ENCODE data around the gene AATK. TPM values are rescaled to one million over a fixed set of nuclear protein-coding genes. Genes with fewer than 3 reads are reported as not detected.
"Not testable (repeated sequence)": the region's sequence is repeated elsewhere in the genome, so short reads cannot be mapped to it uniquely, and the experiment has no call there.

AATK gene
- total and polyA plus RNA-seq, 12 donors: 1.5 to 8.5 (median 6.2) TPM

GRCh38 chr17:81150377-81151077 is 15.5 kb downstream of the AATK start:
- H3K4me3 ChIP-seq: peak overlapping the region in 1 of 10 donors; percentile 31
- no peaks in the 10 kb centered on the region for H3K27me3 ChIP-seq
- intact Hi-C loops (cut with DNase I): loop anchor here in 1 of 10 donors (5.0 kb wide), 1 partner anchor 47 kb away; no protein-coding TSS in a partner anchor
- TF ChIP-seq, protein P1, sequence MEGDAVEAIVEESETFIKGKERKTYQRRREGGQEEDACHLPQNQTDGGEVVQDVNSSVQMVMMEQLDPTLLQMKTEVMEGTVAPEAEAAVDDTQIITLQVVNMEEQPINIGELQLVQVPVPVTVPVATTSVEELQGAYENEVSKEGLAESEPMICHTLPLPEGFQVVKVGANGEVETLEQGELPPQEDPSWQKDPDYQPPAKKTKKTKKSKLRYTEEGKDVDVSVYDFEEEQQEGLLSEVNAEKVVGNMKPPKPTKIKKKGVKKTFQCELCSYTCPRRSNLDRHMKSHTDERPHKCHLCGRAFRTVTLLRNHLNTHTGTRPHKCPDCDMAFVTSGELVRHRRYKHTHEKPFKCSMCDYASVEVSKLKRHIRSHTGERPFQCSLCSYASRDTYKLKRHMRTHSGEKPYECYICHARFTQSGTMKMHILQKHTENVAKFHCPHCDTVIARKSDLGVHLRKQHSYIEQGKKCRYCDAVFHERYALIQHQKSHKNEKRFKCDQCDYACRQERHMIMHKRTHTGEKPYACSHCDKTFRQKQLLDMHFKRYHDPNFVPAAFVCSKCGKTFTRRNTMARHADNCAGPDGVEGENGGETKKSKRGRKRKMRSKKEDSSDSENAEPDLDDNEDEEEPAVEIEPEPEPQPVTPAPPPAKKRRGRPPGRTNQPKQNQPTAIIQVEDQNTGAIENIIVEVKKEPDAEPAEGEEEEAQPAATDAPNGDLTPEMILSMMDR (IDR thresholded peaks at IDR 0.05): no peak
- H3K36me3 ChIP-seq: no peaks in the 10 kb centered on the region
- peak in 1 of 2 donors; percentile 47 for DNase-seq
- H3K4me1 ChIP-seq: peaks cover 0 to 41% (median 0%) of the 10 kb centered on the region in 9 donors
- peak in 3 of 8 donors; percentile 54 to 59 (median 58) for ATAC-seq
- H3K27ac ChIP-seq: peak overlapping the region in 2 of 10 donors; percentile 29 to 81
- no peaks in the 10 kb centered on the region for H3K9me3 ChIP-seq
- WGBS, 2 donors: 74 to 78% methylated on average over 14 of the region's 14 CpGs

DNA sequence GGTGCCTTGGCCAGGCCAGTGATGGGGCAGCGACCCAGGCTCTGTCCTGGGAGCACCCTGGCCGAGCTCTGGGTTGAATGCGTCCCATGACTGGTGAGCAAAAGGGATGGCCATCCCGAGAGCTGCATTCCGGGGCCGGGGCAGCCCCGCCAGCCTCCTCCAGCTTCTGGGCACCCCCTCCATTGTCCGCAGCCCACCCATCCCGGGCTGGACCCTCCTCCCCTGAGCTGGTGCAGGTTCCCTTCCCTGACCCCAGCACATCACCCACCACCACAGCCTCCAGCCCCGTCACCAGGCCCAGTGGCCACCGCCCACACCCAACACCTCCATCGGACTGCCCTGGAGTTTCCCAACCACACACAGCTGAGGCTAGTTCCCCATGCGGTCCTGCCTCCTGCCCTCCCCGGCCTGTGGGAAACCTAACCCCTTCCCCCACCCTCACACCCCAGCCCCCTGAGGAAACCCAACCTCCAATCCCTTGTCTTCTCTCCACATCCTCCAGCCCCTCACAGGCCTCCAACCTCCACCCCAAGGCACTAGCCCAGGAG is 17.0 kb downstream of the AATK start:
- ATAC-seq: peak in 3 of 8 donors; percentile 30 to 43 (median 32)
- no peaks in the 10 kb centered on the region for H3K9me3 ChIP-seq
- no peak overlapping the region for H3K4me3 ChIP-seq
- peaks cover 0 to 40% (median 0%) of the 10 kb centered on the region in 9 donors for H3K4me1 ChIP-seq
- intact Hi-C loops (cut with DNase I): loop anchor here in 5 of 10 donors (10.0 kb wide), 4 partner anchors 46 to 386 kb away; partner anchors contain the start of gene CEP131 (in 1 of the 5)
- DNase-seq: no peak
- peak overlapping the region in 1 of 10 donors; percentile 81 for H3K27ac ChIP-seq
- 76 to 78% methylated on average over 13 to 14 of the region's 14 CpGs for WGBS, 2 donors
- no peaks in the 10 kb centered on the region for H3K27me3 ChIP-seq
- TF ChIP-seq, protein P1 (IDR thresholded peaks at IDR 0.05): no peak
- H3K36me3 ChIP-seq: no peaks in the 10 kb centered on the region

DNA sequence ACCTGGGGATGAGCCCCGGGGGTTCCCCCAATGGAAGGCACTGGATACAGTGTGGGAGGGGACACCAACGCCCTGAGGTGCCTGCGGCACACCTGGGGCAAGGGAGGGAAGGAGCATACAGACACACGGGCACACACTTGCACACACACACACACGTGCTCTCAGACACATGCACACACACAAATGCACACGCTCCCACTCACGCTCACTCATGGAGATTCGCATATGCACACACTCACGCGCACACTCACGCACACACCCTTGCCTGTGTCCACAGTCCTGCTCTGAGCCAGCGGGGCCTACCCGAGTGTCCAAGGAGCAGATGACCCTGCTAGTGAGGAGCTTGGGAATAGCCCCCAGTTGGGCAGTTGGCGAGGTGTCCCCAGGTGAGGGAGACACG is 17.4 kb downstream of the AATK start:
- H3K36me3 ChIP-seq: no peaks in the 10 kb centered on the region
- H3K27ac ChIP-seq: peak overlapping the region in 1 of 10 donors; percentile 81
- WGBS, 2 donors: 89 to 94% methylated on average over 15 of the region's 15 CpGs
- H3K4me3 ChIP-seq: no peak overlapping the region
- peaks cover 0 to 35% (median 0%) of the 10 kb centered on the region in 9 donors for H3K4me1 ChIP-seq
- no peaks in the 10 kb centered on the region for H3K9me3 ChIP-seq
- peak in 1 of 8 donors; percentile 18 for ATAC-seq
- TF ChIP-seq, protein P1 (IDR thresholded peaks at IDR 0.05): no peak
- intact Hi-C loops (cut with DNase I): loop anchor here in 5 of 10 donors (10.0 kb wide), 4 partner anchors 46 to 386 kb away; partner anchors contain the start of gene CEP131 (in 1 of the 5)
- no peak for DNase-seq
- H3K27me3 ChIP-seq: no peaks in the 10 kb centered on the region

DNA sequence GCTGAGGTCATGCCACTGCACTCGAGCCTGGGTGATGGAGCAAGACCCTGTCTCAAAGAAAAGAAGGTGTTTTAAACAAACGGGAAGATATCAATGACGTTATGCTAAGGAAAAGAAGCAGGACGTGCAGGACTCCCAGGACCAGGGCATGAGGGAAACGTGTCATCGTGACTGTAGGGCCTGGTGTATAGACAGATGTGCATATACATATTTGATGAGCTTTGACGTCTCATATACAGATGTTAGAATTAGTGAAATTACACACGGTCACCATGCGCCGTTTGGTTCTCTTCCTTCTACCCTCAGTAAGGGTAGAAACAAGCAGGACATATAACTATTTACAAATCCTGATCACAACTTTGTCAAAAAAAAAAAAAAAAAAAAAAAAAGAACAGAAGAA is 18.3 kb downstream of the AATK start:
- Histone ChIP-seq H3K27ac (no peak overlapping the region), H3K4me3 (no peak overlapping the region), H3K4me1 (peaks cover 0 to 30% (median 4%) of the 10 kb centered on the region in 9 donors), H3K9me3 (no peaks in the 10 kb centered on the region), H3K27me3 (no peaks in the 10 kb centered on the region), H3K36me3 (no peaks in the 10 kb centered on the region)
- DNase-seq (no peak), ATAC-seq (no peak)
- WGBS, 2 donors: 80 to 84% methylated on average over 10 of the region's 10 CpGs
- TF ChIP-seq, protein P1 (IDR thresholded peaks at IDR 0.05): no peak
- intact Hi-C loops (cut with DNase I): loop anchor here in 5 of 10 donors (10.0 kb wide), 4 partner anchors 47 to 387 kb away; partner anchors contain the start of gene CEP131 (in 1 of the 5)

- peaks cover 0 to 20% (median 9%) of the 10 kb centered on the region in 9 donors for H3K4me1 ChIP-seq
- H3K36me3 ChIP-seq, DNase-seq, ATAC-seq, H3K9me3 ChIP-seq, H3K4me3 ChIP-seq, H3K27me3 ChIP-seq, H3K27ac ChIP-seq: not testable (repeated sequence)
- WGBS, 2 donors: 79% methylated on average over 10 of the region's 10 CpGs
- intact Hi-C loops (cut with DNase I): loop anchor here in 5 of 10 donors (10.0 kb wide), 4 partner anchors 49 to 389 kb away; partner anchors contain the start of gene CEP131 (in 1 of the 5)
These were observed 19.8 kb downstream of the AATK start for GRCh38 chr17:81146208-81146607.
